H9 (cell line): ENCODE results near the gene GALNT9. TPM values are rescaled to one million over a fixed set of nuclear protein-coding genes. Genes with fewer than 3 reads are reported as not detected.

ENCODE experiments used
- DNase-seq: peaks from one replicate; pipeline ENCODE4 v3.0.0-alpha.2; 2017
- H2AFZ ChIP-seq: one replicate; pipeline ENCODE4 v1.6.1; 2013; ENCODE audit warnings: mild to moderate bottlenecking, low read length, control low read depth, moderate library complexity
- H2AK5ac ChIP-seq: 2 replicates; pipeline ENCODE4 v1.6.1; 2013; ENCODE audit warnings: low read length, control low read depth, mixed read lengths; ENCODE audit not compliant: insufficient read length
- H2BK120ac ChIP-seq: one replicate; pipeline ENCODE4 v1.6.1; 2013; ENCODE audit warnings: low read depth, mild to moderate bottlenecking, low read length, control low read depth, inconsistent platforms; ENCODE audit not compliant: poor library complexity, severe bottlenecking
- H2BK12ac ChIP-seq: 2 replicates; pipeline ENCODE4 v1.6.1; 2013; ENCODE audit warnings: low read length, control low read depth, mixed read lengths, low read depth; ENCODE audit not compliant: insufficient read length
- H2BK15ac ChIP-seq: 2 replicates; pipeline ENCODE4 v1.6.1; 2013; ENCODE audit warnings: low read depth, low read length, control low read depth
- H2BK20ac ChIP-seq: one replicate; pipeline ENCODE4 v1.6.1; 2013; ENCODE audit warnings: low read depth, mild to moderate bottlenecking, low read length, control low read depth, inconsistent platforms; ENCODE audit not compliant: poor library complexity, severe bottlenecking
- H2BK5ac ChIP-seq: 2 replicates; pipeline ENCODE4 v1.6.1; 2013; ENCODE audit warnings: low read length, control low read depth, mixed read lengths; ENCODE audit not compliant: insufficient read length
- H3K14ac ChIP-seq: 2 replicates; pipeline ENCODE4 v1.6.1; 2013; ENCODE audit warnings: low read length, control low read depth; ENCODE audit not compliant: insufficient read depth
- H3K18ac ChIP-seq: 2 replicates; pipeline ENCODE4 v1.6.1; 2013; ENCODE audit warnings: low read depth, mild to moderate bottlenecking, mixed read lengths, low read length, control low read depth; ENCODE audit not compliant: insufficient read length
- H3K23ac ChIP-seq: 2 replicates; pipeline ENCODE4 v1.6.1; 2013; ENCODE audit warnings: low read length, control low read depth, mixed read lengths, low read depth; ENCODE audit not compliant: insufficient read length
- H3K23me2 ChIP-seq: 2 replicates; pipeline ENCODE4 v1.6.1; 2013; ENCODE audit warnings: low read depth, mild to moderate bottlenecking, mixed read lengths, low read length, control low read depth; ENCODE audit not compliant: insufficient read length, poor library complexity, severe bottlenecking
- H3K27ac ChIP-seq: 2 replicates; pipeline ENCODE4 v1.5.1; 2013; ENCODE audit warnings: low read length, control low read depth, mixed read lengths, low read depth; ENCODE audit not compliant: insufficient read length
- H3K27me3 ChIP-seq: 2 replicates; pipeline ENCODE4 v1.6.1; 2013; ENCODE audit warnings: low read length, control low read depth, inconsistent platforms; ENCODE audit not compliant: insufficient read depth
- H3K4ac ChIP-seq: 2 replicates; pipeline ENCODE4 v1.6.1; 2013; ENCODE audit warnings: low read depth, mild to moderate bottlenecking, control low read depth, inconsistent platforms, low read length, moderate library complexity
- H3K4me1 ChIP-seq: 2 replicates; pipeline ENCODE4 v1.6.1; 2013; ENCODE audit warnings: low read length, control low read depth, inconsistent platforms; ENCODE audit not compliant: insufficient read depth
- H3K4me2 ChIP-seq: 2 replicates; pipeline ENCODE4 v1.6.1; 2013; ENCODE audit warnings: low read length, control low read depth, mixed read lengths; ENCODE audit not compliant: insufficient read length, insufficient read depth
- H3K56ac ChIP-seq: 2 replicates; pipeline ENCODE4 v1.6.1; 2013; ENCODE audit warnings: low read depth, mild to moderate bottlenecking, mixed read lengths, low read length, control low read depth; ENCODE audit not compliant: insufficient read length
- H3K79me1 ChIP-seq: 2 replicates; pipeline ENCODE4 v1.6.1; 2013; ENCODE audit warnings: low read depth, mild to moderate bottlenecking, moderate library complexity, low read length, control low read depth, inconsistent platforms; ENCODE audit not compliant: insufficient read depth, poor library complexity, severe bottlenecking
- H3K79me2 ChIP-seq: 2 replicates; pipeline ENCODE4 v1.6.1; 2013; ENCODE audit warnings: low read length, control low read depth, inconsistent platforms; ENCODE audit not compliant: insufficient read depth
- H3K9ac ChIP-seq: 2 replicates; pipeline ENCODE4 v1.6.1; 2013; ENCODE audit warnings: low read length, control low read depth, mixed read lengths; ENCODE audit not compliant: insufficient read length; ENCODE audit errors: extremely low read depth
- H3K9me3 ChIP-seq: one replicate; pipeline ENCODE4 v1.6.1; 2013; ENCODE audit warnings: low read depth, low read length, inconsistent platforms; ENCODE audit not compliant: control insufficient read depth
- H3T11ph ChIP-seq: one replicate; pipeline ENCODE4 v1.6.1; 2013; ENCODE audit warnings: mild to moderate bottlenecking, low read length, control low read depth, inconsistent platforms
- H4K20me1 ChIP-seq: one replicate; pipeline ENCODE4 v1.6.1; 2013; ENCODE audit not compliant: control insufficient read depth, insufficient read length, insufficient read depth
- H4K5ac ChIP-seq: 2 replicates; pipeline ENCODE4 v1.6.1; 2013; ENCODE audit warnings: low read depth, mild to moderate bottlenecking, mixed read lengths, low read length, control low read depth; ENCODE audit not compliant: insufficient read length
- H4K8ac ChIP-seq: replicated peaks from 2 replicates; pipeline ENCODE4 v1.6.1; 2013; ENCODE audit warnings: low read length, control low read depth, mixed read lengths, low read depth; ENCODE audit not compliant: insufficient read length
- H4K91ac ChIP-seq: 2 replicates; pipeline ENCODE4 v1.6.1; 2013; ENCODE audit warnings: low read depth, mild to moderate bottlenecking, moderate library complexity, mixed read lengths, low read length, control low read depth; ENCODE audit not compliant: insufficient read length
- H3K27ac Mint-ChIP-seq, 3 experiments: 2 replicates in 2 of 3; 3 replicates in 1 of 3; pipeline ENCODE4 v1.8.0; 2020 to 2021; ENCODE audit warnings: mixed read lengths in 3 of 3, mild to moderate bottlenecking in 1 of 3, moderate library complexity in 1 of 3
- H3K27me3 Mint-ChIP-seq: 2 replicates; pipeline ENCODE4 v1.8.0; 2021; ENCODE audit warnings: low read depth, mild to moderate bottlenecking, moderate library complexity, mixed read lengths
- H3K36me3 Mint-ChIP-seq, 3 experiments: 2 replicates in 2 of 3; 3 replicates in 1 of 3; pipeline ENCODE4 v1.8.0; 2020 to 2021; ENCODE audit warnings: low read depth in 3 of 3, mixed read lengths in 3 of 3; ENCODE audit not compliant: insufficient read depth in 1 of 3
- H3K4me1 Mint-ChIP-seq, 2 experiments: 2 replicates each; pipeline ENCODE4 v1.8.0; 2020; ENCODE audit warnings: mixed read lengths in 2 of 2
- H3K4me3 Mint-ChIP-seq, 2 experiments: 2 replicates in 1 of 2; 3 replicates in 1 of 2; pipeline ENCODE4 v1.8.0; 2020 to 2021; ENCODE audit warnings: mild to moderate bottlenecking in 2 of 2, mixed read lengths in 2 of 2, moderate library complexity in 1 of 2
- H3K9me3 Mint-ChIP-seq, 2 experiments: 2 replicates in 1 of 2; 3 replicates in 1 of 2; pipeline ENCODE4 v1.8.0; 2020; ENCODE audit warnings: mild to moderate bottlenecking in 2 of 2, mixed read lengths in 2 of 2, moderate library complexity in 1 of 2
- CTCF ChIP-seq: fragments of 200-600 bp; sonication (generic); conservative IDR thresholded peaks from 3 replicates; pipeline ENCODE4 v1.8.0; 2021; ENCODE audit warnings: antibody characterized with exemption, mild to moderate bottlenecking
- WGBS: extraction: QIAGEN DNeasy Blood & Tissue Kit; methylation state at CpG from one replicate; pipeline ENCODE4 v1.1.7; 2013; ENCODE audit warnings: missing lambda C conversion rate, low lambda C conversion rate, mixed read lengths; ENCODE audit not compliant: insufficient read length; ENCODE audit errors: extremely low coverage; 5-methylcytosine and 5-hydroxymethylcytosine counted together
- total RNA-seq: library from RNA; stranded (reverse); gene quantifications from 2 replicates; pipeline ENCODE4 v1.2.1, GENCODE V29; 2021

GALNT9 gene
- total RNA-seq, 1 experiment from 2014 or later, result 0.35 TPM

DNA sequence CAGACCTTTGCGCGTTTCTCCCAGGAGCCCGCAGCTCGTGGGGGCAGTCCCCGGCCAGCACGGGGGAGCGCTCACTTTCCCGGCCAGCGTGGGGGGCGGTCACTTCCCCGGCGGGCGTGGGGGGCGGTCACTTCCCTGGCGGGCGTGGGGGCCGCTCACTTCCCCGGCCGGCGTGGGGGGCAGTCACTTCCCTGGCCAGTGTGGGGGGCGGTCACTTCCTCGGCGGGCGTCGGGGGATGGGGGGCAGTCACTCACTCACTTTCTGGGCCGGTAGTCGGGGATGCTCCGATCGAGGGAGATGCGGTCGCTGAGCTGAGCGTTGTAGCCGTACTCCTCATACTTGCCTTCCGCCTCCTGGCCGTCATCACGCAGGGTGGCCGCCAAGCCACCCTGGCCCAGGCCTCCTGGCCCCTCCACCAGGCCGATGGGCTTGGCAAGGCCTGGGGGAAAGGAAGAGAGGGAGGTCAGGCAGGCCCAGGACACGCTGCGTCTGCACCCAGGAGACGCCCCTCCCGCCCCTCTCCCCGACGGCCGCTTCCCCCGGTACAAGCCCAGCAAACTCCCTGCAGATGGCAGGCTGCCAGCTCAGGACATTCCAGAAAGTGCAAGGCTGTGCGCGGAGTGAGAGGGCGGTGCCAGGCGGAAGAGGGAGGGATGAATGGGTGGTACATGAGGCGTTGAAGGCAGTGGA lies 43.3 kb downstream of the GALNT9 start:
- Histone ChIP-seq H3K79me1 (no peaks in the 10 kb centered on the region), H2BK120ac (no peak overlapping the region), H3K27ac (no peak overlapping the region), H2BK12ac (no peak overlapping the region), H4K20me1 (no peaks in the 10 kb centered on the region), H3K4me1 (peaks cover 4% of the 10 kb centered on the region; the same call in 1 of the 2 replicates), H3K56ac (no peak overlapping the region), H3K23ac (no peak overlapping the region), H3T11ph (no peak overlapping the region), H3K18ac (no peak overlapping the region), H3K4me2 (peak overlapping the region; percentile 49), H3K4ac (no peak overlapping the region), H3K79me2 (no peaks in the 10 kb centered on the region), H2AK5ac (no peak overlapping the region), H3K23me2 (no peaks in the 10 kb centered on the region), H2BK15ac (no peak overlapping the region), H4K91ac (no peak overlapping the region), H3K9me3 (no peaks in the 10 kb centered on the region), H2BK20ac (no peak overlapping the region), H2AFZ (no peak overlapping the region), H2BK5ac (no peak overlapping the region), H4K8ac (no peak overlapping the region), H4K5ac (no peak overlapping the region), H3K27me3 (peaks cover 2% of the 10 kb centered on the region; the same call in 1 of the 2 replicates), H3K9ac (no peak overlapping the region), H3K14ac (no peak overlapping the region)
- TF ChIP-seq CTCF, result no peak
- peaks cover 47% of the 10 kb centered on the region for H3K27me3 Mint-ChIP-seq
- no CpG with 5 or more reads among the region's 51 CpGs for WGBS
- peaks cover 0 to 3% of the 10 kb centered on the region in 2 experiments; a peak in 2 of 5 replicates for H3K9me3 Mint-ChIP-seq
- H3K27ac Mint-ChIP-seq, result no peak overlapping the region
- peaks cover 18 to 48% of the 10 kb centered on the region in 2 experiments for H3K4me1 Mint-ChIP-seq
- peak; percentile 66 for DNase-seq
- peak overlapping the region in 1 of 2 experiments; percentile 65; a peak in 3 of 5 replicates for H3K4me3 Mint-ChIP-seq
- no peaks in the 10 kb centered on the region for H3K36me3 Mint-ChIP-seq
